ENCODE results near the gene EGFL8. TPM values are rescaled to one million over a fixed set of nuclear protein-coding genes. Genes with fewer than 3 reads are reported as not detected.
A peak's percentile ranks its signal among the peaks of the same experiment; 100 is the strongest.

The EGFL8 gene
- total and polyA plus RNA-seq, 9 of the 15 experiments (the other 6 are each of a cell fraction or from before 2014, with no cell fraction given), result 2.2 to 47.4 (median 14.2) TPM

DNA sequence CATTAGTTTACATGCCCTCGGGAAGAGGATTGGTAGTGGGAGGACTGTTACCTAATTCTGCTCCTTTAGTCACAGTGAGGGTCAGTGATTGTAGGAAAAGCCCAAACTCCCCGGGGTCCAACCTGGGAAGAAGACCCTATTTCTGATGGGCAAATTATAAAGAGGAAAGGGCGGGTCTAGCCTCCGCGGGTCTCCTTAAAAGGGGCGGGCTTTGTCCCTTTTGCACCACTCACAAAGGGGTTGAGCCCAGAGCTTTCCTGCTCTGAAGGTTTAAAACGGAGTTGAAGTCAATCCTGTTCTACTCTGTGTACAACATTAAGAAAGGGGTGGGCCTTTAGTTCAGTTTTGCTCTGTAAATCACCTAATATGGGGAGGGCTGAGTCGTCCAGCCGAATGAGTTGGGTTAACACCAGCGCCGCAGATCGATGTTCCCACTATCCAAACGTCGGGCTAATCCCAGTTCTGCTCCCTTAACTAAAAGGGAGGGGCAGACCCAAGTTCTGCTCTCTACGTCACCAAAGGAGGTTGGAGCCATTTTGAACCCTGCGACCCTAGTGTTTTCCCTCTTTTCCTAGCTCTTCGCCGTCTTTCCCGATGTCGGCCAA, 12.9 kb downstream of the EGFL8 start (continued):
- TF ChIP-seq, protein P1, sequence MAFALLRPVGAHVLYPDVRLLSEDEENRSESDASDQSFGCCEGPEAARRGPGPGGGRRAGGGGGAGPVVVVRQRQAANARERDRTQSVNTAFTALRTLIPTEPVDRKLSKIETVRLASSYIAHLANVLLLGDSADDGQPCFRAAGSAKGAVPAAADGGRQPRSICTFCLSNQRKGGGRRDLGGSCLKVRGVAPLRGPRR (CRISPR knock-in tag; IDR thresholded peaks at IDR 0.05), result 0 out of 2 replicates have a peak, but pooled peaks have one; percentile 29
- TF ChIP-seq FOXK2 (conservative IDR thresholded peaks at IDR 0.05 in 1 of 2, IDR thresholded peaks at IDR 0.05 in 1 of 2; ENCODE audit: low read depth in 2 of 2) (no peak), TAF7 (tag; IDR thresholded peaks at IDR 0.05) (peak; percentile 71; the same call in 1 of the 2 replicates), SAFB2 (IDR thresholded peaks at IDR 0.05; ENCODE audit: borderline replicate concordance, low read depth, low read length, severe bottlenecking) (no peak), ELF1 (tag; IDR thresholded peaks at IDR 0.05) (peak; percentile 40; the same call in 1 of the 2 replicates), ZNF274 (IDR thresholded peaks at IDR 0.05; ENCODE audit: borderline replicate concordance, low read depth, low read length) (no peak), POLR3G (IDR thresholded peaks at IDR 0.05; ENCODE audit: extremely low read depth, insufficient read length, insufficient replicate concordance) (no peak), NR1H2 (CRISPR knock-in tag; IDR thresholded peaks at IDR 0.05) (peak; percentile 94; the same call in 1 of the 2 replicates), RB1 (IDR thresholded peaks at IDR 0.05; ENCODE audit: low read depth) (peak; percentile 34), ASH1L (IDR thresholded peaks at IDR 0.05; ENCODE audit: borderline replicate concordance, low read depth, partially characterized antibody) (no peak), MTA2 (IDR thresholded peaks at IDR 0.05; ENCODE audit: low read depth) (no peak), CC2D1A (IDR thresholded peaks at IDR 0.05) (no peak), RFX7 (CRISPR knock-in tag; IDR thresholded peaks at IDR 0.05) (no peak), SRSF7 (optimal IDR thresholded peaks at IDR 0.05; ENCODE audit: low read depth, low read length) (no peak), SIN3A (IDR thresholded peaks at IDR 0.05; ENCODE audit: borderline replicate concordance in 2 of 2, control insufficient read depth in 1 of 2, low read depth in 2 of 2, low read length in 2 of 2) (peak in 1 of 2 experiments; percentile 38; a peak in 1 of 4 replicates), PHF21A (IDR thresholded peaks at IDR 0.05; ENCODE audit: borderline replicate concordance, low read depth) (0 out of 2 replicates have a peak, but pooled peaks have one; percentile 41), ZBTB7A (IDR thresholded peaks at IDR 0.05; ENCODE audit: borderline replicate concordance, control insufficient read depth, low read depth, low read length) (peak; percentile 70)
- TF ChIP-seq, protein P2, sequence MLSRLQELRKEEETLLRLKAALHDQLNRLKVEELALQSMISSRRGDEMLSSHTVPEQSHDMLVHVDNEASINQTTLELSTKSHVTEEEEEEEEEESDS (CRISPR knock-in tag; IDR thresholded peaks at IDR 0.05), result no peak
- TF ChIP-seq, protein P3, sequence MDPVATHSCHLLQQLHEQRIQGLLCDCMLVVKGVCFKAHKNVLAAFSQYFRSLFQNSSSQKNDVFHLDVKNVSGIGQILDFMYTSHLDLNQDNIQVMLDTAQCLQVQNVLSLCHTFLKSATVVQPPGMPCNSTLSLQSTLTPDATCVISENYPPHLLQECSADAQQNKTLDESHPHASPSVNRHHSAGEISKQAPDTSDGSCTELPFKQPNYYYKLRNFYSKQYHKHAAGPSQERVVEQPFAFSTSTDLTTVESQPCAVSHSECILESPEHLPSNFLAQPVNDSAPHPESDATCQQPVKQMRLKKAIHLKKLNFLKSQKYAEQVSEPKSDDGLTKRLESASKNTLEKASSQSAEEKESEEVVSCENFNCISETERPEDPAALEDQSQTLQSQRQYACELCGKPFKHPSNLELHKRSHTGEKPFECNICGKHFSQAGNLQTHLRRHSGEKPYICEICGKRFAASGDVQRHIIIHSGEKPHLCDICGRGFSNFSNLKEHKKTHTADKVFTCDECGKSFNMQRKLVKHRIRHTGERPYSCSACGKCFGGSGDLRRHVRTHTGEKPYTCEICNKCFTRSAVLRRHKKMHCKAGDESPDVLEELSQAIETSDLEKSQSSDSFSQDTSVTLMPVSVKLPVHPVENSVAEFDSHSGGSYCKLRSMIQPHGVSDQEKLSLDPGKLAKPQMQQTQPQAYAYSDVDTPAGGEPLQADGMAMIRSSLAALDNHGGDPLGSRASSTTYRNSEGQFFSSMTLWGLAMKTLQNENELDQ (CRISPR knock-in tag; IDR thresholded peaks at IDR 0.05; ENCODE audit: borderline replicate concordance), result no peak
- TF ChIP-seq, protein P4, sequence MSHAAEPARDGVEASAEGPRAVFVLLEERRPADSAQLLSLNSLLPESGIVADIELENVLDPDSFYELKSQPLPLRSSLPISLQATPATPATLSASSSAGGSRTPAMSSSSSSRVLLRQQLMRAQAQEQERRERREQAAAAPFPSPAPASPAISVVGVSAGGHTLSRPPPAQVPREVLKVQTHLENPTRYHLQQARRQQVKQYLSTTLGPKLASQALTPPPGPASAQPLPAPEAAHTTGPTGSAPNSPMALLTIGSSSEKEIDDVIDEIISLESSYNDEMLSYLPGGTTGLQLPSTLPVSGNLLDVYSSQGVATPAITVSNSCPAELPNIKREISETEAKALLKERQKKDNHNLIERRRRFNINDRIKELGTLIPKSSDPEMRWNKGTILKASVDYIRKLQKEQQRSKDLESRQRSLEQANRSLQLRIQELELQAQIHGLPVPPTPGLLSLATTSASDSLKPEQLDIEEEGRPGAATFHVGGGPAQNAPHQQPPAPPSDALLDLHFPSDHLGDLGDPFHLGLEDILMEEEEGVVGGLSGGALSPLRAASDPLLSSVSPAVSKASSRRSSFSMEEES (CRISPR knock-in tag; IDR thresholded peaks at IDR 0.05), result 0 out of 2 replicates have a peak, but pooled peaks have one; percentile 3

All from K562 (cell line).